Subcutaneous adipose tissue (tissue), 4 donors: Measurements from ENCODE around the gene ATP6V1C2. TPM values are rescaled to one million over a fixed set of nuclear protein-coding genes. Genes with fewer than 3 reads are reported as not detected.

ENCODE experiments used
- CTCF ChIP-seq: fragments of 450-650 bp; IDR thresholded peaks from one replicate; pipeline ENCODE4 v1.5.1; 2016; ENCODE audit warnings: low read depth, mild to moderate bottlenecking, control low read depth, antibody characterized with exemption, moderate library complexity
- small RNA-seq: library from RNA; depleted of rRNA; stranded (forward); fragments of <200 nt; gene quantifications from one replicate; pipeline ENCODE3, GENCODE V24; 2016
- total RNA-seq, 4 donors: library from RNA; depleted of rRNA; stranded (reverse); fragments of >200 nt; gene quantifications; one replicate each; pipeline ENCODE4 v1.1.0, GENCODE V29; 2016

Gene ATP6V1C2
- total RNA-seq, 4 donors from 2014 or later, result 0.22 to 3.6 (median 2.6) TPM

GRCh38 chr2:10834068-10834655 lies 112.7 kb downstream of the ATP6V1C2 start:
- no peak for TF ChIP-seq CTCF

Small RNA genes within 50 kb of the gene (small RNA-seq; reads per million reads assigned to genes)
- gene RNU7-138P (not detected), gene RNU7-176P (not detected)

Other genes with a start within 250 kb of the ATP6V1C2 start
- gene NOL10, start 31.7 kb upstream of the ATP6V1C2 start, total RNA-seq, result 10 to 100 TPM; 25.7 to 36.4 (median 32.5) TPM
- gene PDIA6, start 91.2 kb downstream of the ATP6V1C2 start, total RNA-seq, result 100 to 1,000 TPM in 2 of 4 donors, 10 to 100 TPM in 2; 58.2 to 109 (median 99.3) TPM
- not detected for gene KCNF1, start 190.3 kb downstream of the ATP6V1C2 start, total RNA-seq